Liver (tissue), 9 donors: ENCODE data around the gene ALK. TPM values are rescaled to one million over a fixed set of nuclear protein-coding genes. Genes with fewer than 3 reads are reported as not detected.

Source experiments
- DNase-seq: peaks from one replicate; pipeline ENCODE4 v3.0.0-alpha.2; 2017; ENCODE audit warnings: low spot score
- H3K27ac ChIP-seq, 2 donors: one replicate each; pipeline ENCODE4 v1.7.0; 2013; ENCODE audit warnings: inconsistent platforms in 2 of 2, low read length in 2 of 2, control low read depth in 1 of 2, low read depth in 1 of 2, mild to moderate bottlenecking in 1 of 2
- H3K27me3 ChIP-seq, 4 donors: one replicate each; pipeline versions ENCODE4 v1.6.1 to v1.7.0; 2013; ENCODE audit warnings: low read length in 3 of 4, inconsistent platforms in 1 of 4, mild to moderate bottlenecking in 1 of 4, moderate library complexity in 1 of 4; ENCODE audit not compliant: control insufficient read depth in 4 of 4, insufficient read depth in 4 of 4
- H3K36me3 ChIP-seq, 4 donors: one replicate each; pipeline versions ENCODE4 v1.6.1 to v1.7.0; 2013; ENCODE audit warnings: low read length in 3 of 4, mild to moderate bottlenecking in 3 of 4, low read depth in 1 of 4, moderate library complexity in 1 of 4; ENCODE audit not compliant: control insufficient read depth in 4 of 4, insufficient read depth in 3 of 4
- H3K4me1 ChIP-seq, 4 donors: one replicate each; pipeline versions ENCODE4 v1.6.1 to v1.7.0; 2013; ENCODE audit warnings: low read length in 3 of 4, mild to moderate bottlenecking in 3 of 4, moderate library complexity in 1 of 4; ENCODE audit not compliant: control insufficient read depth in 4 of 4, insufficient read depth in 4 of 4
- H3K4me3 ChIP-seq, 3 donors: one replicate each; pipeline versions ENCODE4 v1.6.1 to v1.7.0; 2013; ENCODE audit warnings: low read length in 3 of 3, control low read depth in 1 of 3, low read depth in 1 of 3, mild to moderate bottlenecking in 1 of 3
- H3K9ac ChIP-seq, 2 donors: one replicate each; pipeline ENCODE4 v1.7.0; 2013; ENCODE audit warnings: low read length in 2 of 2, mild to moderate bottlenecking in 2 of 2, moderate library complexity in 2 of 2, control low read depth in 1 of 2, low read depth in 1 of 2
- H3K9me3 ChIP-seq, 4 donors: one replicate each; pipeline versions ENCODE4 v1.6.1 to v1.7.0; 2013; ENCODE audit warnings: low read length in 3 of 4; ENCODE audit not compliant: control insufficient read depth in 4 of 4
- EGR1 ChIP-seq, 2 donors: IDR thresholded peaks; 2 replicates each; pipeline ENCODE4 v1.6.1; 2016 to 2018; ENCODE audit warnings: antibody characterized with exemption in 2 of 2, low read depth in 2 of 2
- FOXA1 ChIP-seq: IDR thresholded peaks from 2 replicates; pipeline ENCODE4 v1.6.1; 2016; ENCODE audit warnings: antibody characterized with exemption
- FOXA2 ChIP-seq: IDR thresholded peaks from 2 replicates; pipeline ENCODE4 v1.6.1; 2016; ENCODE audit warnings: antibody characterized with exemption
- GABPA ChIP-seq, 2 donors: IDR thresholded peaks in 1 of 2; conservative IDR thresholded peaks in 1 of 2; 2 replicates each; pipeline ENCODE4 v1.6.1; 2016; ENCODE audit warnings: antibody characterized with exemption in 2 of 2, mild to moderate bottlenecking in 1 of 2, moderate library complexity in 1 of 2
- HNF4A ChIP-seq, 2 donors: conservative IDR thresholded peaks; 2 replicates each; pipeline ENCODE4 v1.6.1; 2016; ENCODE audit warnings: antibody characterized with exemption in 2 of 2, mild to moderate bottlenecking in 2 of 2
- JUND ChIP-seq, 2 donors: IDR thresholded peaks; 2 replicates each; pipeline ENCODE4 v1.6.1; 2016; ENCODE audit warnings: antibody characterized with exemption in 2 of 2
- NR2F2 ChIP-seq: IDR thresholded peaks from 2 replicates; pipeline ENCODE4 v1.6.1; 2016; ENCODE audit warnings: antibody characterized with exemption
- RAD21 ChIP-seq, 2 donors: IDR thresholded peaks; 2 replicates each; pipeline ENCODE4 v1.6.1; 2016; ENCODE audit warnings: antibody characterized with exemption in 2 of 2, mild to moderate bottlenecking in 2 of 2
- SP1 ChIP-seq: IDR thresholded peaks from 2 replicates; pipeline ENCODE4 v1.6.1; 2018; ENCODE audit warnings: antibody characterized with exemption, mild to moderate bottlenecking
- YY1 ChIP-seq: IDR thresholded peaks from 2 replicates; pipeline ENCODE4 v1.6.1; 2016; ENCODE audit warnings: antibody characterized with exemption, mild to moderate bottlenecking
- WGBS: extraction: QIAGEN DNeasy Blood & Tissue Kit; methylation state at CpG from one replicate; pipeline ENCODE4 v1.1.7; 2013; 5-methylcytosine and 5-hydroxymethylcytosine counted together
- polyA plus RNA-seq, 2 donors: library from polyadenylated mRNA; stranded (reverse) in 1 of 2; unstranded in 1 of 2; fragments of 200-250 nt in 1 of 2; fragments of >200 nt in 1 of 2; fragmentation: Nextera tagmentation in 1 of 2; extraction: Ambion mirVana in 1 of 2; gene quantifications; one replicate each; pipeline versions ENCODE4 v1.2.1 to v1.2.3, GENCODE V29; 2013 to 2015
- total RNA-seq, 2 donors: library from RNA; depleted of rRNA; stranded (reverse); fragments of >200 nt; gene quantifications; one replicate each; pipeline ENCODE4 v1.2.3, GENCODE V29; 2014
- TF ChIP-seq, protein P1 (sequence below): IDR thresholded peaks from 2 replicates; pipeline ENCODE4 v1.6.1; 2016; ENCODE audit warnings: antibody characterized with exemption
- TF ChIP-seq, protein P2 (sequence below): IDR thresholded peaks from 2 replicates; pipeline ENCODE4 v1.6.1; 2016; ENCODE audit warnings: antibody characterized with exemption, mild to moderate bottlenecking
- TF ChIP-seq, protein P3 (sequence below): IDR thresholded peaks from 2 replicates; pipeline ENCODE4 v1.6.1; 2016; ENCODE audit warnings: antibody characterized with exemption
- TF ChIP-seq, protein P4 (sequence below): IDR thresholded peaks from 2 replicates; pipeline ENCODE4 v1.6.1; 2016; ENCODE audit warnings: antibody characterized with exemption
- TF ChIP-seq, protein P5 (sequence below): fragments of 150-350 bp; IDR thresholded peaks from 2 replicates; pipeline ENCODE4 v1.5.1; 2017; ENCODE audit warnings: improper control_type of control experiment, low read depth, low read length; ENCODE audit not compliant: missing input control
- donor health status: healthy.
- donor health status: healthy.
- donor health status: healthy.
- donor health status: healthy.
- donor health status: healthy.

Gene ALK
- total and polyA plus RNA-seq, 4 donors: under 0.01 TPM; not detected in 3

DNA sequence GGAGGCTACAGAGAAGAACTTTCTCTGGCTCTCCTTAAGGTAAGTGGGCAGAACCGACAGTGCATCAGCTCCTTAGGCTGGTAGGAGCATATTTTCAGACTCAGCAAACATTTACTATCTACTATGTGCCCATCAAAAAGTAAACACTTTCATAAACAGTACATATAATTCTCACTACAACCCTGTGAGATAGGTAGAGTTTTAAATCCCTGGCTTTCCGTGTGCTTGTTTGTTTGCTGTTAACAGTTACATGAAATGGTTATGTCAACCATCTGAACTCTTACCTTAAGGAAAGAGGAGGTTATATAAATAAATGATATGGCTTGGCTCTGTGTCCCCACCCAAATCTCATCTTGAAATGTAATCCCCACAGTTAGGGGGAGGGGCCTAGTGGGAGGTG is 310.1 kb downstream of the ALK start:
- H3K9me3 ChIP-seq: no peaks in the 10 kb centered on the region
- no peak overlapping the region for H3K4me3 ChIP-seq
- no peak overlapping the region for H3K9ac ChIP-seq
- H3K36me3 ChIP-seq: no peaks in the 10 kb centered on the region
- no peak for TF ChIP-seq JUND (IDR thresholded peaks at IDR 0.05)
- H3K4me1 ChIP-seq: no peaks in the 10 kb centered on the region
- no peak overlapping the region for H3K27ac ChIP-seq
- 68% methylated on average over 2 of the region's 2 CpGs for WGBS
- no peaks in the 10 kb centered on the region for H3K27me3 ChIP-seq
- DNase-seq: no peak

DNA sequence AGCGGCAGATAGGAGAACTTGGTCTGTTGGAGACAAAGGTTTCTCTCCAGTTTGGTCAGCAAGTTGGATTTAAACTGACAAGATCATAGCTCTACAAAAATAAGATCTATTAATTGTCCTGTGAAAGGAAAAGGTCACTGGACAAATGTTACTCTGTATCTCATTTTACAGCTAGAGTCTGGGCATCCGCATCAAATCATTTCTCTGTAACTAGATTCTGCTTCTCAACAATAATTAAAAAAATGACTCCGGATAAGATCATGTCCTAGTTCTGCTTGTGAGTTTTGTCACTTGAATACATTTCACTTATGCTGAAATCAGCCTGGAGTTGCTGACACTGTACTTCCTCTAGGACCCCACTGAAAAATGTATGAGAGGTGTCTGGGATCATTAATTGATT is 310.8 kb downstream of the ALK start:
- Histone ChIP-seq H3K27me3 (no peaks in the 10 kb centered on the region), H3K9me3 (no peaks in the 10 kb centered on the region), H3K4me1 (no peaks in the 10 kb centered on the region), H3K27ac (no peak overlapping the region), H3K4me3 (no peak overlapping the region), H3K36me3 (no peaks in the 10 kb centered on the region), H3K9ac (no peak overlapping the region)
- 97% methylated on average over 3 of the region's 3 CpGs for WGBS
- no peak for TF ChIP-seq EGR1 (IDR thresholded peaks at IDR 0.05; ENCODE audit: low read depth in 2 of 2)
- TF ChIP-seq, protein P1, sequence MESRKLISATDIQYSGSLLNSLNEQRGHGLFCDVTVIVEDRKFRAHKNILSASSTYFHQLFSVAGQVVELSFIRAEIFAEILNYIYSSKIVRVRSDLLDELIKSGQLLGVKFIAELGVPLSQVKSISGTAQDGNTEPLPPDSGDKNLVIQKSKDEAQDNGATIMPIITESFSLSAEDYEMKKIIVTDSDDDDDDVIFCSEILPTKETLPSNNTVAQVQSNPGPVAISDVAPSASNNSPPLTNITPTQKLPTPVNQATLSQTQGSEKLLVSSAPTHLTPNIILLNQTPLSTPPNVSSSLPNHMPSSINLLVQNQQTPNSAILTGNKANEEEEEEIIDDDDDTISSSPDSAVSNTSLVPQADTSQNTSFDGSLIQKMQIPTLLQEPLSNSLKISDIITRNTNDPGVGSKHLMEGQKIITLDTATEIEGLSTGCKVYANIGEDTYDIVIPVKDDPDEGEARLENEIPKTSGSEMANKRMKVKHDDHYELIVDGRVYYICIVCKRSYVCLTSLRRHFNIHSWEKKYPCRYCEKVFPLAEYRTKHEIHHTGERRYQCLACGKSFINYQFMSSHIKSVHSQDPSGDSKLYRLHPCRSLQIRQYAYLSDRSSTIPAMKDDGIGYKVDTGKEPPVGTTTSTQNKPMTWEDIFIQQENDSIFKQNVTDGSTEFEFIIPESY: no peak
- TF ChIP-seq JUND (IDR thresholded peaks at IDR 0.05): no peak
- TF ChIP-seq NR2F2: no peak
- no peak for TF ChIP-seq GABPA (IDR thresholded peaks at IDR 0.05 in 1 of 2, conservative IDR thresholded peaks at IDR 0.05 in 1 of 2)
- no peak for TF ChIP-seq FOXA1
- TF ChIP-seq RAD21 (IDR thresholded peaks at IDR 0.05): no peak
- TF ChIP-seq SP1: no peak
- TF ChIP-seq YY1: no peak
- TF ChIP-seq, protein P2, sequence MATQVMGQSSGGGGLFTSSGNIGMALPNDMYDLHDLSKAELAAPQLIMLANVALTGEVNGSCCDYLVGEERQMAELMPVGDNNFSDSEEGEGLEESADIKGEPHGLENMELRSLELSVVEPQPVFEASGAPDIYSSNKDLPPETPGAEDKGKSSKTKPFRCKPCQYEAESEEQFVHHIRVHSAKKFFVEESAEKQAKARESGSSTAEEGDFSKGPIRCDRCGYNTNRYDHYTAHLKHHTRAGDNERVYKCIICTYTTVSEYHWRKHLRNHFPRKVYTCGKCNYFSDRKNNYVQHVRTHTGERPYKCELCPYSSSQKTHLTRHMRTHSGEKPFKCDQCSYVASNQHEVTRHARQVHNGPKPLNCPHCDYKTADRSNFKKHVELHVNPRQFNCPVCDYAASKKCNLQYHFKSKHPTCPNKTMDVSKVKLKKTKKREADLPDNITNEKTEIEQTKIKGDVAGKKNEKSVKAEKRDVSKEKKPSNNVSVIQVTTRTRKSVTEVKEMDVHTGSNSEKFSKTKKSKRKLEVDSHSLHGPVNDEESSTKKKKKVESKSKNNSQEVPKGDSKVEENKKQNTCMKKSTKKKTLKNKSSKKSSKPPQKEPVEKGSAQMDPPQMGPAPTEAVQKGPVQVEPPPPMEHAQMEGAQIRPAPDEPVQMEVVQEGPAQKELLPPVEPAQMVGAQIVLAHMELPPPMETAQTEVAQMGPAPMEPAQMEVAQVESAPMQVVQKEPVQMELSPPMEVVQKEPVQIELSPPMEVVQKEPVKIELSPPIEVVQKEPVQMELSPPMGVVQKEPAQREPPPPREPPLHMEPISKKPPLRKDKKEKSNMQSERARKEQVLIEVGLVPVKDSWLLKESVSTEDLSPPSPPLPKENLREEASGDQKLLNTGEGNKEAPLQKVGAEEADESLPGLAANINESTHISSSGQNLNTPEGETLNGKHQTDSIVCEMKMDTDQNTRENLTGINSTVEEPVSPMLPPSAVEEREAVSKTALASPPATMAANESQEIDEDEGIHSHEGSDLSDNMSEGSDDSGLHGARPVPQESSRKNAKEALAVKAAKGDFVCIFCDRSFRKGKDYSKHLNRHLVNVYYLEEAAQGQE: no peak
- TF ChIP-seq, protein P3, sequence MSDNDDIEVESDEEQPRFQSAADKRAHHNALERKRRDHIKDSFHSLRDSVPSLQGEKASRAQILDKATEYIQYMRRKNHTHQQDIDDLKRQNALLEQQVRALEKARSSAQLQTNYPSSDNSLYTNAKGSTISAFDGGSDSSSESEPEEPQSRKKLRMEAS: no peak
- no peak for DNase-seq

DNA sequence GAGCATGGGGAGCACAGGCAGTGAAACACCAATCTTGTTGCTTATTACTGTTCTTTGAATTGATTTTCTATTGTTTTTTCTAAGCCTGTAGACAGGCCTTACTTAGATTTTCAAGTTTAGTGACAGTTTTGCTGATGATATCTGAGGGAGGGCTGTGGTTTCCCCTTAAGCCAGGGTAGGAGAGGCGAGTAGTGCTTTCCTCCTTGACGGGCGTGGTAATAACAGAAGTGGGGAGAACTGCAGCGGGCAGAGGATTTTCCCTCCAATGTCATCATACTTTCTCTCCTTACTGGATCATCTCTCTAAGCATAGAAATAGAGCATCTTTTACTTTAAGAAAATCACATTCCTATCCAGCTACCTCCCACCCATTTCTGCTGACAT is 314.4 kb downstream of the ALK start:
- H3K9me3 ChIP-seq: no peaks in the 10 kb centered on the region
- no peaks in the 10 kb centered on the region for H3K4me1 ChIP-seq
- no peak overlapping the region for H3K4me3 ChIP-seq
- H3K27ac ChIP-seq: no peak overlapping the region
- H3K9ac ChIP-seq: no peak overlapping the region
- no peak for DNase-seq
- TF ChIP-seq, protein P4, sequence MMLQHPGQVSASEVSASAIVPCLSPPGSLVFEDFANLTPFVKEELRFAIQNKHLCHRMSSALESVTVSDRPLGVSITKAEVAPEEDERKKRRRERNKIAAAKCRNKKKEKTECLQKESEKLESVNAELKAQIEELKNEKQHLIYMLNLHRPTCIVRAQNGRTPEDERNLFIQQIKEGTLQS: no peak
- no peak for TF ChIP-seq JUND (IDR thresholded peaks at IDR 0.05)
- TF ChIP-seq, protein P5, sequence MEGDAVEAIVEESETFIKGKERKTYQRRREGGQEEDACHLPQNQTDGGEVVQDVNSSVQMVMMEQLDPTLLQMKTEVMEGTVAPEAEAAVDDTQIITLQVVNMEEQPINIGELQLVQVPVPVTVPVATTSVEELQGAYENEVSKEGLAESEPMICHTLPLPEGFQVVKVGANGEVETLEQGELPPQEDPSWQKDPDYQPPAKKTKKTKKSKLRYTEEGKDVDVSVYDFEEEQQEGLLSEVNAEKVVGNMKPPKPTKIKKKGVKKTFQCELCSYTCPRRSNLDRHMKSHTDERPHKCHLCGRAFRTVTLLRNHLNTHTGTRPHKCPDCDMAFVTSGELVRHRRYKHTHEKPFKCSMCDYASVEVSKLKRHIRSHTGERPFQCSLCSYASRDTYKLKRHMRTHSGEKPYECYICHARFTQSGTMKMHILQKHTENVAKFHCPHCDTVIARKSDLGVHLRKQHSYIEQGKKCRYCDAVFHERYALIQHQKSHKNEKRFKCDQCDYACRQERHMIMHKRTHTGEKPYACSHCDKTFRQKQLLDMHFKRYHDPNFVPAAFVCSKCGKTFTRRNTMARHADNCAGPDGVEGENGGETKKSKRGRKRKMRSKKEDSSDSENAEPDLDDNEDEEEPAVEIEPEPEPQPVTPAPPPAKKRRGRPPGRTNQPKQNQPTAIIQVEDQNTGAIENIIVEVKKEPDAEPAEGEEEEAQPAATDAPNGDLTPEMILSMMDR: no peak
- TF ChIP-seq NR2F2: no peak
- no peak for TF ChIP-seq FOXA2
- TF ChIP-seq SP1: no peak
- TF ChIP-seq GABPA (IDR thresholded peaks at IDR 0.05 in 1 of 2, conservative IDR thresholded peaks at IDR 0.05 in 1 of 2): no peak
- TF ChIP-seq YY1: no peak
- no peak for TF ChIP-seq HNF4A (conservative IDR thresholded peaks at IDR 0.05)
- no peaks in the 10 kb centered on the region for H3K36me3 ChIP-seq
- no peaks in the 10 kb centered on the region for H3K27me3 ChIP-seq
- WGBS: 90% methylated on average over 4 of the region's 4 CpGs
